NCI-H510A treated with DMSO at 0.1 percent for 48 hours (cell line): Measurements from ENCODE around the gene TMEM225B.
"Not testable (repeated sequence)": the region's sequence is repeated elsewhere in the genome, so short reads cannot be mapped to it uniquely, and the experiment has no call there.

Experiments
- DNase-seq: peaks from one replicate; lab custom pipeline; 2025; lab: John Stamatoyannopoulos, UW

Gene TMEM225B

DNA sequence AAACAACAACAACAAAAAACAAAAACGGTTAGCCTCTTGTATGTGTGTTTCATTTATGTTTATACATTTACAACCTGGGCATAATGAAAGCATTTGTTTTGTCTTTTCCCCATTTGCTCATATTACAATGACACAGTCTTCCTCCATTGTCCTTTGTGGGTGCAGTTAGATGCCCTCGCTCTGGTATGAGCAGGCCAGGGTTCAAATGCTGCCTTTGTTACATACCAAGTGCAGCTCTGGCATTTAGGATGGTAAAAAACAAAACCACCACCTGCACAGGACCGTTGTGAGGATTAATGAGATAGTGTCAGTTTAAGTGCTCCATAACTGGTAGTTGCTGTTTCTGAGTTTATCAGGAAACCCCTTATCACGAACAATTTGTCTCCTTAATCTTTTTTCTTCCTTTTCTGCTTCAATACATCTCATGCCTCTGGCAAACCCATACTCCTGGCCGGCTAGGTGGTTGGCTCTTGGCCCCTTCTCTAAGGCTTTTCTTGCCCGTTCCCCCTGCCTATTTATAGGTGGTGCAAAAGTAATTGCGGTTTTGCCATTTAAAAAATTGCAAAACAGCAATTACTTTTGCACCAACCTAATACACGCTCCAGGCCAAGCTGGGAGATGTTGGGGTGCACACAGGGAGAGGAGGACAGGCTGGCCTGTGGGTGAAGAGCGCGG is 18.6 kb upstream of the TMEM225B start:
- DNase-seq: no peak

DNA sequence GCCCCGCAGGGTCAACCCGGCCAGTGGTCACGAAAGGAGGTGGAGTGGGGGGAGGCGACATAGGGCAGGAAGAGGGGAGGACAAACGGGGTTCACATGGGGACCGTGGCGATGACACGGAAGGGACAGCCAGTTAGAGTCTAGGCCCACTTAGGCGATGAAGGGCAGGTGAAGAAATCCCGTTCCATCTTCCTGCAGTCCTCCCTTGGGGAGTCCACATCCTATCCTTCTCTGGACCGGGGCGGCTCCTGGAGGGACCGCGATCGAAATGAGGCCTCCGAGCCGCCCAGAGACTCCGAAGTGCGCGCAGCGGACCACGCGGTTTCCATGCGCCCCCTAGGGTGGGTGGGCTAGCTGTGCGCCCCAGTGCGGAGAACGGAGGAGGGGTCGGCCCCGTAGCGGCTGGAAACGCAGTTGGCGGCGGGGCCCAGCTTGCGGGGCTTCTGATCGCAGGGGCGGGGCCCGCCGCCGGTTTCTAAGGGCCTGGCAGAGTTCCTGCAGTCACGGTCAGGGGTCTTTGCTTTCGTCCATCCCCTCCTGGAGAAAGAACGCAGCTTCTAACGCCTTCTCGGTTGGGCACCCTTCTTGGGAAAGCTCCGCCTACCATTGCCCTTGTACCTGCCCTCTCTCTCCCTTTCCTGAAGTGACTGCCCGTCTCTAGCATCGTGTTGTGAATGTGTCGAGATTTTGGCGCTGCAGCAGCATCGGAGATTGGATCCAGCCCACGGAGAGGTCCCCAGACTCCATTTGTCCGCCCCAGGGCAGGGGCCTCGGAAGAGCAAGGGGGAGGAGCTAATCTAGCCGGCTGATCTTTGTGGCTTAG is 17.9 kb upstream of the TMEM225B start:
- peak; percentile 17 for DNase-seq

DNA sequence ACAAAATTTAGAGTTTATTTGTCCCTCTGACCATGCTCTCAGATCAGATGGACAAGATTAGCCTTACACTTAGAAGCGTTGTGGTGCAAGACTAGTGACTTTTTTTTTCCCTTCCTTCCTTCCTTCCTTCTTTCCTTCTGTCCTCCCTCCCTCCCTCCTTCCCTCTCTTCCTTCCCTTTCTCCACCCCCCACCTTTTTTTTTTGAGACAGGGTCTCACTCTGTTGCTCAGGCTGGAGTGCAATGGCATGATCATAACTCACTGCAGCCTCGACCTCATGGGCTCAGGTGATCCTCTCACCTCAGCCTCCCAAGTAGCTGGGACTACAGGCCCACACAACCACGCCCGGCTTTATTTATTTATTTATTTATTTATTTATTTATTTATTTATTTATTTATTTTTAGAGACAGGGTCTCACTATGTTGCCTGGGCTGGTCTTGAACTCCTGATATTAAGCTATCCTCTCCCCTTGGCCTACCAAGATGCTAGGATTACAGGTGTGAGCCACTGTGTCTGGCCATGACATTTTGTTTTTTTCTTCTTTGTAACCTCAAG is 17.2 kb upstream of the TMEM225B start:
- DNase-seq: not testable (repeated sequence)

- DNase-seq: no peak
These were observed 9.2 kb upstream of the TMEM225B start for GRCh38 chr7:99588868-99589267.

- no peak for DNase-seq
These were observed 2.9 kb upstream of the TMEM225B start for GRCh38 chr7:99594948-99595745.

DNA sequence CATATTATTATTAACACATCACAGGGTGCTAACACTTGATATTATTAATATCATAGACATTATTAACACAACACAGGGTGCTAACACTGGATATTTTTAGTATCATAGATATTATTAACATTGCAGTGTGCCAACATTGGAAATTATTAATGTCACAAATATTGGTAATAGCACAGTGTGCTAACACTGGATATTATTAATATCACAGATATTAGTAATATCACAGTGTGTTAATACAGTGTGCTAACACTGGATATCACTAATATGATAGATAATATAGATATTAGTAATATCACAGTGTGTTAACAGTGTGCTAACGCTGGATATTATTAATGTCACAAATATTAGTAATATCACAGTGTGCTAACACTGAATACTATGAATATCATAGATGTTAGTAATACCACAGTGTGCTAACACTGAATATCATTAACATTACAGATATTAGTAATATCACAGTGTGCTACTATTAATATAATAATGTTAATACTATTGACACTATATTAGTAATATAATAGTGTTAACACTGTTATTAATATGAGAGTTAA is 1.6 kb upstream of the TMEM225B start:
- no peak for DNase-seq

DNA sequence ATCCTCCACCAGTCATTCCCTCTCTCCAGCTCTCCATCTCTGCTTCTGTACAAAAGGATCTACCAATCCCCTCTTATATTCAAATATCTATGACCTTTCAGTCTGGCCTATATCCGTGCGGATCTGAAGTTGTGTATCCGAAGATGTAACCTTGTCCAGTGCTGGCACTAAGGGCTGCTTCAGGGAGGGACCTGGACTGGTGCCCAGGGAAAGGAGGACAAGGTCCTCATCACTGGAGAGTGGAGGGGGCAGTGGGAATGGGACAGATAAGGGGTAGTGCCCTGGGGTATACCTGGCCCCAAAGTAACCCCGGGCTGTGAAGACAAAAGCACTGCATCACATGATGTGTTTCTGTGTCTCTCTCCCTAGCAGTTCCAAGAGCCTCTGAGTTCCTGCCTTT is 1.8 kb downstream of the TMEM225B start:
- DNase-seq: no peak

GRCh38 chr7:99601656-99602310 is 3.7 kb downstream of the TMEM225B start:
- no peak for DNase-seq

DNA sequence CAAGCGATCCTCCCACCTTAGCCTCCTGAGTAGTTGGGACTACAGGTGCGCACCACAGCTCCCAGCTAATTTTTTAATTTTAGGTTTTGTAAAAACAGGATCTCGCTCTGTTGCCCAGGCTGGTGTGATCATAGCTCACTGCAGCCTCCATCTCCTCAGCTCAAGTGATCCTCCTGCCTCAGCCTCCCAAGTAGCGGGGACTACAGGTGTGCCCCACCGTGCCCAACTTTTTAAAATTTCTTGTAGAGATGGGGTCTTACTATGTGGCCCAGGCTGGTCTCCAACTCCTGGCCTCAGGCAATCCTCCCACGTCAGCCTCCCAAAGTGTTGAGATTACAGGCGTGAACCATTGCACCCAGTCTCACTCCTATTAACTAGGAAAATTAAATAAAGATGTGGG is 7.5 kb downstream of the TMEM225B start:
- no peak for DNase-seq

GRCh38 chr7:99606531-99606930 is 8.5 kb downstream of the TMEM225B start:
- no peak for DNase-seq

DNA sequence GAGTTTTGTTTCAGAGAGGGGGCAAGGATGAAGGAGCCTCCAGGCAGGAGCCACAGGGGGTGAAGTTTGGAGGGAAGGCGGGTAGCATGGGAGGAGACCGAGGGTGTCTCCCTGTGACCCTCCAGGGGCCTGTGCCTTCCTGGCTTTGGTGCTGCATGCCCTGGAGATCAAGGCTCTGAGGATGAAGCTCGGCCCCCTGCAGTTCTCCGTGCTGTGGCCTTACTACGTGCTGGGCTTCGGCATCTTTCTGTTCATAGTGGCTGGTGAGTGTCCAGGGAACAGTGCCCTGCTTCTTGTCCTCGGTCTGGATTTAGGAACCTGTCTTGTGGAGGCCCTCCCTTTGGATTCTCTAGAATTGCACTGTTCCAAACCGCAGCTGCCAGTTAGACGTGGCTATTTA is 9.5 kb downstream of the TMEM225B start:
- DNase-seq: no peak

DNA sequence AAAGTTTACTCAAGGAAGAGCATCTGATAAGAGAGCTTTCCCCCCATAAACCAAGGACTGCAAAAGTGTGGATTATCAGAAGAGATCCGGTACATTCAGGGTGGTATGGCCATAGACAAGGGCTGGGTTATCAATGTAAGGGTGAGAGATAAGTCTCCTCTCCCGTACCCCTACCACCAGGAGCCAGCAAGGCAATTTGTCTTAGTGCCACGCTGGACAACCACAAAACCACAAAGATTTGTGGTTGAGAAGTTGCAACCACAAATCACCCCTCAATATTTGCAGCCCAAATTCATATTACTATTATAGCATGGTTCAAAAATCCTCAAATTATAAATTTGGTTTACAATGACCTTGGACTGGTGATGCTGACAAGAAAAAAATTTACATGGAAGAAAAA is 16.4 kb downstream of the TMEM225B start:
- no peak for DNase-seq

DNA sequence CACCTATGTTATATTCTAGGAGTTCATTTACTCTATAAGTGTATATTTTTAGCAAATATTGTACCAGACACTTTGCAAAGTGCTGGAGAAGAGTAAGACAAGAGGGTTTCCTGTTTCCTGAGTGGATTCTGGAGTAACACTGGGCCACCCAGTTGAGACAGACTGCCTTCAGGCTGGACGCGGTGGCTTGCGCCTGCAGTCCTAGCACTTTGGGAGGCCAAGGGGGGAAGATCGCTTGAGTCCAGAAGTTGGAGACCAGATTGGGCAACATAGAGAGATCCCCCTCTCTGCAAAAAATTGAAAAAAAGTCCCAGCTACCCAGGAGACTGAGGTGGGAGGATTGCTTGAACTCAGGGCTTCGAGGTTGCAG is 17.9 kb downstream of the TMEM225B start:
- DNase-seq: no peak

GRCh38 chr7:99616359-99617191 is 18.5 kb downstream of the TMEM225B start, which contains the start of gene ZSCAN25:
Gene ZSCAN25, plus strand, starts transcription at chr7:99616946. Its CDS starts 2,661 bp downstream, at chr7:99619607.
- DNase-seq: peak; percentile 47

DNA sequence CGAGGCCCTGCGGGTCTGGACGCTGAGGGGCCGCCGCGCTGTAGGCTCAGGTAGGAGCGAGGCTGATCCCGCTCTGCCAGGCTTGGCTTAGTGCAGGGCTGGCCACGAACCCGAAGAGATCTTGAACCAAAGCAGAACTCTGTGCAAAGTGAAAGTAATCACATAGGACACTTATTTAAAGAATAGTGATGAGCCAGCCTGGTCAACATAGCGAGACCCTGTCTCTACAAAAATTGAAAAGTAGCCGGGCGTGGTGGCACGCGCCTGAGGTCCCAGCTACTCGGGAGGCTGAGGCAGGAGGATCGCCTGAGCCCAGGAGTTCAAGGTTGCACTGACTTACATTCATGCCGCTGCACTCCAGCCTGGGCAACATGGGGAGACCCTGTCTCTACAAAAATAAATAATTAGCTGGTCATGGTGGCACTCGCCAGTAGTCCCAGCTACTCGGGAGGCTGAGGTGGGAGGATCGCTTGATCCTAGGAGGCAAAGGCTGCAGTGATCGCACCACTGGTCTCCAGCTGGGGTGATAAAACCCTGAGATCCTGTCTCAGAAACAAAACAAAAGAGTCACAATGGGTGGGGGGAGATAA is 19.2 kb downstream of the TMEM225B start:
- no peak for DNase-seq

GRCh38 chr7:99618726-99619125 is 20.7 kb downstream of the TMEM225B start:
- DNase-seq: no peak

DNA sequence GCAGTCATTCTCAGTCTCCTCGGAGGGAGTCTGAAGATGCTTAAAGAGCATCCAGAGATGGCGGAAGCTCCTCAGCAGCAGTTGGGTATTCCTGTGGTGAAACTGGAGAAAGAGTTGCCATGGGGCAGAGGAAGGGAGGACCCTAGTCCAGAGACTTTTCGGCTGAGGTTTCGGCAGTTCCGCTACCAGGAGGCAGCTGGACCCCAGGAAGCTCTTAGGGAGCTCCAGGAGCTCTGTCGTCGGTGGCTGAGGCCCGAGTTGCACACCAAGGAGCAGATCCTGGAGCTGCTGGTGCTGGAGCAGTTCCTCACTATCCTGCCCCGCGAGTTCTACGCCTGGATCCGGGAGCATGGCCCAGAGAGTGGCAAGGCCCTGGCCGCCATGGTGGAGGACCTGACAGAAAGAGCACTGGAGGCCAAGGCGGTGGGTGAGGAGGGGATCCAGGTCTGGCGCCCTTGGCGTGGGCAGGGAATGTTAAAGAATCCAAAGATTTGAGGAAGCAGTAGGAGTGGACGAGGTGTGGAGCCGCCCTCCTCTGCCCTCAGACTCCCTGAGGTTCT is 21.6 kb downstream of the TMEM225B start:
- no peak for DNase-seq

GRCh38 chr7:99621271-99621670 is 23.2 kb downstream of the TMEM225B start:
- no peak for DNase-seq

- DNase-seq: no peak
These were observed 24.5 kb downstream of the TMEM225B start for GRCh38 chr7:99622596-99622995.
